ENCODE results near the gene FBXL4.

DNA sequence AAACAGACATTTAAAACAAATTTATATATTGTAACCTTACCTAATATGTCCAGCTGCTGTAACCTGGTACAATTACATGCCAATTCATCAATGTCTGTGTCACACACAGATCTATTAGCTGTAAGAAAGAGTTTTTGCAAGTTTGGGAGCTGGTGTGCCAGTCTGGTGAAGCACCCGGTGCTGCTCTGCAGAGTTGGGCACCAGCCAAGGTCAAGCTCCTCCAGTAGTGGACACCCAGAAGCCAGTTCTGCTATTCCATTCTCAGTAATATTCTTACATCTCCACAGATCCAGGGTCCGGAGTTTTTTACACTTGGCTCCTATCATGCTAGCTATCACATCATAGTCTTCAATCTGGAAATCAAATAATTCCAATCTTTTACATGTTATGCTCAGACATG is 72.4 kb downstream of the FBXL4 start:
- no peak for TF ChIP-seq EZH2 (IDR thresholded peaks at IDR 0.05; ENCODE audit: low read length, missing control alignments)
- TF ChIP-seq, protein P1, sequence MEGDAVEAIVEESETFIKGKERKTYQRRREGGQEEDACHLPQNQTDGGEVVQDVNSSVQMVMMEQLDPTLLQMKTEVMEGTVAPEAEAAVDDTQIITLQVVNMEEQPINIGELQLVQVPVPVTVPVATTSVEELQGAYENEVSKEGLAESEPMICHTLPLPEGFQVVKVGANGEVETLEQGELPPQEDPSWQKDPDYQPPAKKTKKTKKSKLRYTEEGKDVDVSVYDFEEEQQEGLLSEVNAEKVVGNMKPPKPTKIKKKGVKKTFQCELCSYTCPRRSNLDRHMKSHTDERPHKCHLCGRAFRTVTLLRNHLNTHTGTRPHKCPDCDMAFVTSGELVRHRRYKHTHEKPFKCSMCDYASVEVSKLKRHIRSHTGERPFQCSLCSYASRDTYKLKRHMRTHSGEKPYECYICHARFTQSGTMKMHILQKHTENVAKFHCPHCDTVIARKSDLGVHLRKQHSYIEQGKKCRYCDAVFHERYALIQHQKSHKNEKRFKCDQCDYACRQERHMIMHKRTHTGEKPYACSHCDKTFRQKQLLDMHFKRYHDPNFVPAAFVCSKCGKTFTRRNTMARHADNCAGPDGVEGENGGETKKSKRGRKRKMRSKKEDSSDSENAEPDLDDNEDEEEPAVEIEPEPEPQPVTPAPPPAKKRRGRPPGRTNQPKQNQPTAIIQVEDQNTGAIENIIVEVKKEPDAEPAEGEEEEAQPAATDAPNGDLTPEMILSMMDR (conservative IDR thresholded peaks at IDR 0.05 in 1 of 2, IDR thresholded peaks at IDR 0.05 in 1 of 2; ENCODE audit: low read depth in 1 of 2, low read length in 2 of 2) = no peak
